Activated CD4-positive, alpha-beta T cell treated with anti-CD3 and anti-CD28 coated beads, Interleukin-2, amount 50 U/mL, for 48 hours (primary cell): ENCODE data around the gene AAK1.

Source experiments
- DNase-seq, 2 experiments: peaks; one replicate each; pipeline ENCODE4 v3.0.0-alpha.2; 2020

Gene AAK1

DNA sequence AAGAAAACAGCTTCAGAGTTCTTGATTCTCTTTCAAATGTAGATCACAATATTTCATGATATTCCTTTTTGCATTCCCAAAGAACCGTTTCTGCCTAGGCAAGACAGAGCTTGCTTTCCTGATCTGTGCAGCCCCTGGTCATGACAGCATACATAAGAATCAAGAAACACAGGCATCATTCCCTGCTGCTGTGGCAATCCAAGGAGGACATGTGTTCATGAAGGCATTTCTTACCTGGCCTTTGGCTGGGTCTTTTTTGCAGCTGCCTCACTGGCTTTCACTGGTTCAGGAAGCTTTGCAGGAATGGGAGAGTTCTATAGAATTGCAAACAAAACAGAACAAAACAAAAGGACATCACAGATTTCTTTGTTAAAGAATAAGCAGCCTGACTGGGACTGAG is 118.7 kb downstream of the AAK1 start:
- no peak for DNase-seq

GRCh38 chr2:69521747-69522146 is 121.8 kb downstream of the AAK1 start:
- no peak for DNase-seq

GRCh38 chr2:69518841-69519240 is 124.7 kb downstream of the AAK1 start:
- no peak for DNase-seq

DNA sequence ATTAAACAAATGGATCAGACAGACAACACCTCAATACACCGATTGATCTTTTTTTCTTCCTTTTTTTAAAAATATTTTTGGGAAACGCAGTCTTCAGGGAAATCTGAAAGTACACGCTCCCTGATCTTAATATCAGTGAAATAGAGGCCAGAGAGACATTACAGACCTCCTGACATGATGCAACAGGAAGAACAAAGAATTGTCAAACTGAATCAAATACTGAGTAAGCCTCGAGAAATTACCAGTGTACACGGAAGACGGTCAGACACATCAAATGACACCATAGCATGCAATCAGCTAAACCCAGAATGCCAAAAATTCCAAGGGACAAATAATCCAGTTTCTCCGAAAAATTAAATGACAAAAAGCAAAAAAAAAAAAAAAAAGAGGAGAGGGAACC is 126.1 kb downstream of the AAK1 start:
- no peak for DNase-seq

- DNase-seq, result no peak
Observed at GRCh38 chr2:69514819-69515218, 128.7 kb downstream of the AAK1 start.

DNA sequence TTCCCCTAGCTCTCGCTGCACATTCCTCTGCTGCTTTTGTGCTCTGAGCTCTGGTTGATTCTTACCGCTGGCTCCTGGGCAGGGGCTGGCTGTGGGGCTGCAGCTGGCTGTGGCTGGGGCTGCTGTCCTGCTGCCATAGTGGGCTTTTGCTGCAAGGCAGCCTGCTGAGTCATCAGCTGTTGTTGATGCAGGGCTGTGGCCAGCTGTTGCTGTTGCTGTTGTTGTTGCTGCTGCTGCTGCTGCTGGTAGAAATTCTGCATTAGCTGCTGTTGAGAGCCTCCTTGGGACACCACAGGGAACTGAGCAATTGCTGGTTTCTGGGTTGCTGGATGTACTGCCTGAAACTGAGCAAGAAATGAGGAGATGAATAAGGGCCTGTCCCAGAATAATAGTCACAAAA is 129.1 kb downstream of the AAK1 start:
- no peak for DNase-seq

GRCh38 chr2:69512446-69512845 is 131.1 kb downstream of the AAK1 start:
- no peak for DNase-seq

DNA sequence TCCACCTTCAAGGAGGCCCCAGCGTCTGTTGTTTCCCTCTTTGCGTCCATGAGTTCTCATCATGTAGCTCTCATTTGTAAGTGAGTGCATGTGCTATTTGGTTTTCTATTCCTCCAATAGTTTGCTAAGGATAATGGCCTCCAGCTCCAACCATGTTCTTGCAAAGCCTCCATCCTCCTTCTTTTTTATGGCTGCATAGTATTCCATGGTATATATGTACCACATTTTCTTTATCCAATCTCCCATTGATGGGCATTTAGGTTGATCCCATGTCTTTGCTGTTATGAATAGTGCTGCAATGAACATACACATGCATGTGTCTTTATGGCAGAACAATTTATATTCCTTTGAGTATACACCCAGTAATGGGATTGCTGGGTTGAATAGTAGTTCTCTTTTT is 133.3 kb downstream of the AAK1 start:
- DNase-seq, result no peak

DNA sequence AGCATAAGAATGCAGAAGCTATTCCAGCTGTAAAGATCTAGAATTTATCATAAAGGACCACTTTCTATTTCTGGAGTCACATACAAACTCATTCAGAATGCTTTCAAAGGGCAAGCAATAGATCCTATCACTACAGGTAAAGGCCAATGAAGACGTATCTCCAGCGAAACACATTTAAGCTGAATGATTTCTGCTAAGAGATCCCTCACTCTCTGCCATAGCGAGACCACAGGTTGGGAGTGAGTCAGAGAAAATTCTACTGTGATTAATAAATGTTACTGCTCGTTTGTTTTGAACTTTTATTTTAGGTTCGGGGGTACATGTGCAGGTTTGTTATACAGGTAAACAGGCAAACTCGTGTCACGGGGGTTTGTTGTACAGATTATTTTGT is 133.8 kb downstream of the AAK1 start:
- DNase-seq, result no peak

DNA sequence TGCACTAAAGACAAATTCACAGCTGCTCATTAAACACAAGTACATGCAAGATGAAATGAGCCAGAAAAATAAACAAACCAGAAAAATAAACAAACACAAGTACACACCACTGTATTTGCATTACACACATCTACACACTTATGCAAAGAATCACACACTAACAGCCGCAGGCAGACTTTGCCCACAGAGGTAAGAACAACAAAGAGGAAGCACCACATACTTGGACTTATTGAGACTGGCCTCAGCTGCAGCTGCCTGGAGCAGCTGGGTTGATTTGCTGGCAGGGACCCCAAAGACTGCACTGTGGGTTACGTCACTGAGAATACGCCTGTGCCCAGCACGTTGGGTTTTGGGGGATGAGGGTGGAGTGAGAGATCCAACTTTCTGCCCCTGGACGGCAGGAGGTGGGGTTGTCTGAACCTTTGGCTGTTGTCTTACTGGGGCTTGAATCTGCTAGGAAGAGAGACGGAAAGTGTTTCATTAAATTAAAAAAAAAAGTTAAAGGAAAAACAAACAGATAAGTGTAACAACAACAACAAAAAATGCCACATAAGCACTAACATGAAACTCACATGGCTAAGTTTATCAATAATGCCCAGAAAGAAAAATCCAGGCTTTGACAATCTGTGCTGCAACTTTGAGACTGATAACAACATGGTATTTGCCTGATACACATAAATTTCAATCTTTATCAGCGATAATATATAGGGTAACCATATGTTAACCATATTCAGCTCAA is 134.4 kb downstream of the AAK1 start:
- no peak for DNase-seq

DNA sequence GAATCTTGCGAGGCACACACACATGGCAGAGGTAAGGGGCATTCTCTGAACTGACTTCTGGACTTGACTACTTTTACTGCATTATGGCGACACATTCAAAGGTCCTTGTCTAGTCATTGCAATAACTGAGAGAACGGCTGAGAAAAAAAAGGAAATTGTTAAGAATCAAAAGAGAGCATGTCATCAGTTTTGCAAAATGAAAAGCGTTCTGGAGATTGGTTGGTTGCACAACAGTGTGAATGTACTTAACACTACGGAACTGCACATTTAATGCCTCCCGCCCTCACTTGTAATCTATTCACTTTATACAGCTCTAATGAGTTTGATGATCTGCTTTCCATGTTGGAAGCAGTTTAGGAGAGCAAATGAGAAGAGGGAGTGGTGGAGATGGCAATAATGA is 137.8 kb downstream of the AAK1 start:
- DNase-seq, result no peak

DNA sequence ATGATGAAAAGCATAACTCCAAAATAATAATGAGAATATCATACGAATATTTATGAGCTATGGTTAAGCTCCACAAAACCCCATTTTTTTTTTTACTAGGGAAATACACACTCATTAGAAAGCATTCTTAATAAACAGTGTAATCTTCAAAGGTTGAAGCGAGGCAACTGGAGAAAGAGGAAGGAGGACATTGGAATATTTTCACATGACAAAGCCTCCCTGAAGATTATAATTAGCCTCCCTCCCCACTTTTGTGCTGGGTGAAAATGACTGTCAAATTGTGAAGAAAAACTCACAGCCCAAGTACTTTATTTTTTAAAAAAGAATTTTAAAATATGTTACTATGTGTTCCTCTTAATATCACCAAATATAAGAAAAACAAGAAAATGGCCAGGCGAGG is 142.2 kb downstream of the AAK1 start:
- no peak for DNase-seq

DNA sequence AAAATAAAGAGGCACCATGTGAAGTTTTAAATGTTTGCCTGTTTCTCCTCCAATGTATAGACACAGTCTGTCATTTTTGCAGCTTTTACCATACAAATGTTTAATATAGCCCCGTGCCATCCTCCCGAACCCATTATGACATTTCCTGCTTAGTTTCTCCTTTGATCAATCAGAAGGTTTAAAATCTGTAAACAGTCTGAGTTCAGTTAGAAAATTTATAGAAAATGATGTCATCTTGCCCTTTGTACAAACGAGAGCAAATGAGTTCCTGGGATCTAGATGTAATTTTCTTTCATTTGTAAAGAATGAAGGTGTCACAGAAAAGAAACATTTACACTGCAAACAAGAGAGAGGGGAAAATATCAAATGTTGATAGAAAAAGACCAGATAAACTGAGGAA is 143.6 kb downstream of the AAK1 start:
- no peak for DNase-seq

- DNase-seq, result no peak
Observed at GRCh38 chr2:69499242-69499641, 144.3 kb downstream of the AAK1 start.

DNA sequence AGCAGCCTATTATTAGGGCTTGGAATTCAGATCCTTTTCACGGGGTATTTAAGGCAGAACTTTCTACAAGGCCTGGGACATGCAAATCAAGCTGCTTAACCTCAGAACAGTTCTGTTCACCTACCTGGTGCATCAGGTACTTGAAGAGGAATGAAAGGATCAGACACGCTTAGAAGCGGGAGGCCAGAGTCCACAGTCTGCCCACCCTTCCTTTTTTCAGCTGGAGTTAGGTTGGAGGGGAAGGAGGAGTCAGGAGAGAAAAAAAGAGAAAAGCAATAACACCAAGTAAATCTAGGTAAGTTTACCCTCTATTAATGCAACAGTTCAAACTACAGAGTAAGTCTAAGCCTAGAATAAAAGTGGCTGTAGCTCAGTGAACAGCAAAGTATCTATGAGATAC is 147.7 kb downstream of the AAK1 start:
- DNase-seq, result no peak

DNA sequence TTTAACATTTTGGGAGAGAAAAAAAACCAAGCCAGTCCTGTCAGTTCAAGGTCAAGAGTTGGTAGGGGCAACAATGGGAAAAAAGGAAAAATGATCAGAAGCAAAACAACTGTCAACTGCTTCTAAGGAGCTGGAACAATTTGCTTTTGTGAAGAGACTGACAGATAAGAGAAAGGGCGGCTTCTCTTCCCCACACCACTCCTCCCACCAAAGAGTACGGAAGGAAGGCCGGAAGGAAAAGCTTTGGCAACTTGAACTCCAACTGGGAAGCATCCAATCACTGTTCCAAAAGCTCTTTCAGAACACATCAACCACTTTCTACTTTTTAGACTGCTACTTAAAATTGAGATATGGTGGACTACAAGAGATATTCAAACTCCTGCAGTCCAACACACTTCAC is 148.5 kb downstream of the AAK1 start:
- no peak for DNase-seq

- no peak for DNase-seq
Observed at GRCh38 chr2:69494126-69494525, 149.4 kb downstream of the AAK1 start.

- no peak for DNase-seq
Observed at GRCh38 chr2:69493268-69493667, 150.3 kb downstream of the AAK1 start.

DNA sequence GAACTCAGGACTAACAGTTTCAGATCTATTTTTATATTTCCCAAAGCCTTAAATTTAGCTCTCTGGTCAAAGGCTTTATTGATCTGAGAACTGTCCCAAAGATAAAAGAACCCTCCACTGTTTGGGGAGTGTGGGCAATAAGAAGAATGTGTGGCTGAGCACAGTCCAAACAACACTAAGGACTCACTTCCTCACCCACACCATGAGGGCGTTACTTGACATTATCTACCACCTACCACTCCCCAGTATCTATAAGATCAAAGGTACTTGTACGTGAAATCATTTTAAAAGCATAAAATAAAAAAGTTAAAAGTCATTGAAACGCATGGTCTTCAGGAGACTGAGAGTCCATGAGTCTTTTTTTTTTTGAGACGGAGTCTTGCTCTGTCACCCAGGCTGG is 151.7 kb downstream of the AAK1 start:
- DNase-seq, result no peak

DNA sequence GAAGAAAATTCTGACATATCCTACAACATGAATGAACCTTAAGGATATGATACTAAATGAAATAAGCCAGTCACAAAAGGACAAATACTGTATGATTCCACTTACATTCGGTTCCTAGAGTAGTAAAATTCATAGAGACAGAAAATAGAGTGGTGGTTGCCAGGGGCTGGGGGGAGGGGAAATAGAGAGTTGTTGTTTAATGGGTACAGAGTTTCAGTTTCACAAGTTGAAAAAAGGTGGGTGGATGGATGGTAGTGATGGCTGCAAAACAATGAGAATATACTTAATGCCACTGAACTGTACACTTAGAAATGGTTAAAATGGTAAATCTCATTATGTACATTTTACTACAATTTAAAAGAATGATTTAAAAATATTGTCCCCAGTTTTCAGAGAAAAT is 153.1 kb downstream of the AAK1 start:
- peak; percentile 23 to 34 for DNase-seq

GRCh38 chr2:69489793-69490192 is 153.7 kb downstream of the AAK1 start:
- no peak for DNase-seq

DNA sequence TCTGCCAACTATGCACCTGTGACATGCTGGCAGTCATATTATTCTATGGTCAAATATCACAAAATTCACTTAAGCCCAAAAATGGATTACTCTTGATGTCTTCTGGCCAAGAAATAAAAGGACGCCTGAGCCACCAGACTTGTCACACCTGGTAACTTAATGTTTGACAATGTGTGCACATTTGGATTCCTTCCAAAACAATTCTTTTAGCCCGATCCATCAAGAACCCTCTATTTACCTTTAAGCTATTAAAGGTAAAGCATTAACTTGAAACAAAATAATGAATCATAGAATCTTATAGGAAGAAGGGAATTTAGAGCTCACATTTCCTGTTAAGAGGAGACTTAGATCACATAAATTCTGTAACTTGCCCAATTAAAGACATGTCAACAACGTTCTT is 159.8 kb downstream of the AAK1 start:
- no peak for DNase-seq

DNA sequence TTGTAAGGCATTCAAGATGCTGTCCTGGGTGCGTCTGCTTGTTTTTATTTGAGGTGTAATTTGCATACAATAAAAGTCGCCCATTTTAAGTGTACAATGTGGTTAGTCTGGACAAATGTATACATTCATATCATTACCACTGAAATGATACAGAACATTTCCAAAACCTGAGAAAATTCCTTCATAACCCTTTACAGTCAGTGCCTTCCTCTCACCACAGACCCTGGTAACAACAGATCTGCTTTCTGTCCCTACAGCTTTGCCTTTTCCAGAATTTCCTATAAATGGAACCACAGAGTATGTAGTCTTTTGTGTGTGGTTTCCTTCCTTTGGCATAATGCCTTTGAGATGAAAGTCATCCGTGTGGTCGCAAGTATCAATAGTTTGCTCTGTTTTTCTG is 160.5 kb downstream of the AAK1 start:
- DNase-seq, result no peak

GRCh38 chr2:69482471-69482870 is 161.1 kb downstream of the AAK1 start:
- DNase-seq, result no peak

GRCh38 chr2:69481421-69481820 is 162.1 kb downstream of the AAK1 start:
- DNase-seq, result no peak

- DNase-seq, result no peak
Observed at GRCh38 chr2:69477627-69478026, 165.9 kb downstream of the AAK1 start.
